Melanocyte of skin (primary cell): ENCODE measurements around the gene PLEKHM3. TPM values are rescaled to one million over a fixed set of nuclear protein-coding genes. Genes with fewer than 3 reads are reported as not detected.

Experiments used
- small RNA-seq, 2 donors: library from RNA; depleted of rRNA; stranded (forward); fragments of <200 nt; gene quantifications; one replicate each; pipeline ENCODE3, GENCODE V24; 2012
- total RNA-seq, 2 donors: library from RNA; depleted of rRNA; stranded (reverse); fragments of >200 nt; gene quantifications; 2 replicates each; pipeline ENCODE4 v1.2.3, GENCODE V29; 2012

PLEKHM3 gene
- total RNA-seq: 10 to 100 TPM; 12.0 to 19.6 TPM

GRCh38 chr2:208025037-208025813 lies at the start of gene PLEKHM3:
Gene PLEKHM3 (minus strand): TSS chr2:208025527. CDS start chr2:208001639, 23,888 bp downstream.

Small RNAs within 50 kb of the gene (small RNA-seq; reads per million reads assigned to genes)
- gene RNA5SP116 (0 reads per million in 2 donors), gene RNU6-360P (0 reads per million in 2 donors)

Other genes with a start within 250 kb of the PLEKHM3 start
- under 1 TPM in 1 of 2 donors, not detected in 1; 0.33 TPM for gene CRYGD, start 99.0 kb upstream of the PLEKHM3 start, total RNA-seq
- gene CRYGC, start 104.3 kb upstream of the PLEKHM3 start, total RNA-seq: not detected
- gene CRYGB, start 120.6 kb upstream of the PLEKHM3 start, total RNA-seq: not detected
- not detected for gene CRYGA, start 138.1 kb upstream of the PLEKHM3 start, total RNA-seq
- gene C2orf80, start 164.5 kb upstream of the PLEKHM3 start, total RNA-seq: not detected
- 100 to 1,000 TPM; 142 to 222 TPM for gene IDH1, start 229.5 kb upstream of the PLEKHM3 start, total RNA-seq
- gene PIKFYVE, start 240.7 kb upstream of the PLEKHM3 start, total RNA-seq: 10 to 100 TPM; 52.9 to 54.7 TPM